ENCODE results near the gene LRRC4C. TPM values are rescaled to one million over a fixed set of nuclear protein-coding genes. Genes with fewer than 3 reads are reported as not detected.

The LRRC4C gene
- total and polyA plus RNA-seq, 4 donors, result 0.10 to 0.93 (median 0.30) TPM

DNA sequence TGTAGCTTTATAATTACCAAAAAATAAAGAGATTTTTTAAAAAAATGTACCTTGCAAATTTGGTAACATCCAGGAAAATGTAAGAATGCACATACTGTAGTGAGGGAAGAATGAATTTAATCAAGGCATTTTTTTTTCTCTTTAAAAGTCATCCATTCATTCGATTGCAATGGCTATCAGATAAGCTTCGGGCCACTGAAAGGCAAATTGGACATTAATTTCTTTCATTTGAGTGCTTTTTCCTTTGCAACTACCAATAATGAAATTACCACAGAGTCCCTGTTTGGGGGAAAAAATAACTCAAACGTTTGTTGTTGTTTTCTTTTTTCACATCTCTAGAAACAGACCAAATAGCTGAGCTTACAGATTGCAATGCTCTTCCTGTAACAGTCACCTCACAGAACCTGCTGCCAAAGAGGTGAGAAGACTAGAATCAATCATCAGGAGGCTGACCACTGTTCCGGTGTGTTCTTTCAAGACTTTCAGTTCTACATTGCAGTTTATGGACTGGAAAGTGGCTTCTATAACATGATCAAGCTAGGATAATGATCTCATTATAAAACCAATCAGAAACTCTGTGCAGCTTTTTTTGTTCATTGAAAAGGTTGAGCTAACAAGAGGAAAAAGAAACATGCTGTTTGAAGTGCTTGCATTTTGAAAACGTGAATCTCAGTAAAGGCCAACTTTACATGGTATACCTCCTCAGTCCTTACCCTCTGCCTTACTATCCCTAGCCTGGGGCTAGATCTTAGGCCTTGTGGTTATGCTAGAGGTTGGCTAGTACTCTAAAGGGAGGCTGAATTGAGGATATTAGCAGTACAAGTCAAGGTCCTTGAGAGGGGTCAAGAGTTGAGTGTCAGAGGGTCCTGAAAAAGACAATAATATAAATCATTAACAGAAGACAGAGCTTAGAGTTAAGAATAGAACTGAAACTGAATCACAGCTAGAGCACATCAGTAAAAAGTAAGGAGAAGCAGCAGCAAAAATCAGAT is 1276.1 kb downstream of the LRRC4C start:
- DNase-seq (ENCODE audit: low spot score), result no peak
- no peak overlapping the region for H3K4me3 ChIP-seq (ENCODE audit: low read depth in 1 of 3, low read length in 3 of 3)
- peaks cover 0 to 9% (median 0%) of the 10 kb centered on the region in 4 donors for H3K27me3 ChIP-seq (ENCODE audit: control insufficient read depth in 4 of 4, insufficient read depth in 4 of 4, low read length in 3 of 4)
- TF ChIP-seq RAD21 (IDR thresholded peaks at IDR 0.05) (no peak), GABPA (IDR thresholded peaks at IDR 0.05 in 1 of 2, conservative IDR thresholded peaks at IDR 0.05 in 1 of 2) (no peak), RXRA (IDR thresholded peaks at IDR 0.05) (no peak), JUND (IDR thresholded peaks at IDR 0.05) (no peak), YY1 (IDR thresholded peaks at IDR 0.05) (no peak), FOXA1 (IDR thresholded peaks at IDR 0.05) (no peak), FOXA2 (IDR thresholded peaks at IDR 0.05) (no peak), EGR1 (IDR thresholded peaks at IDR 0.05; ENCODE audit: low read depth in 2 of 2) (no peak), TAF1 (conservative IDR thresholded peaks at IDR 0.05) (no peak), SP1 (IDR thresholded peaks at IDR 0.05) (no peak), HNF4A (conservative IDR thresholded peaks at IDR 0.05) (no peak), HNF4G (IDR thresholded peaks at IDR 0.05) (no peak), NR2F2 (IDR thresholded peaks at IDR 0.05) (no peak)
- TF ChIP-seq, protein P1, sequence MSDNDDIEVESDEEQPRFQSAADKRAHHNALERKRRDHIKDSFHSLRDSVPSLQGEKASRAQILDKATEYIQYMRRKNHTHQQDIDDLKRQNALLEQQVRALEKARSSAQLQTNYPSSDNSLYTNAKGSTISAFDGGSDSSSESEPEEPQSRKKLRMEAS (IDR thresholded peaks at IDR 0.05), result no peak
- TF ChIP-seq, protein P2, sequence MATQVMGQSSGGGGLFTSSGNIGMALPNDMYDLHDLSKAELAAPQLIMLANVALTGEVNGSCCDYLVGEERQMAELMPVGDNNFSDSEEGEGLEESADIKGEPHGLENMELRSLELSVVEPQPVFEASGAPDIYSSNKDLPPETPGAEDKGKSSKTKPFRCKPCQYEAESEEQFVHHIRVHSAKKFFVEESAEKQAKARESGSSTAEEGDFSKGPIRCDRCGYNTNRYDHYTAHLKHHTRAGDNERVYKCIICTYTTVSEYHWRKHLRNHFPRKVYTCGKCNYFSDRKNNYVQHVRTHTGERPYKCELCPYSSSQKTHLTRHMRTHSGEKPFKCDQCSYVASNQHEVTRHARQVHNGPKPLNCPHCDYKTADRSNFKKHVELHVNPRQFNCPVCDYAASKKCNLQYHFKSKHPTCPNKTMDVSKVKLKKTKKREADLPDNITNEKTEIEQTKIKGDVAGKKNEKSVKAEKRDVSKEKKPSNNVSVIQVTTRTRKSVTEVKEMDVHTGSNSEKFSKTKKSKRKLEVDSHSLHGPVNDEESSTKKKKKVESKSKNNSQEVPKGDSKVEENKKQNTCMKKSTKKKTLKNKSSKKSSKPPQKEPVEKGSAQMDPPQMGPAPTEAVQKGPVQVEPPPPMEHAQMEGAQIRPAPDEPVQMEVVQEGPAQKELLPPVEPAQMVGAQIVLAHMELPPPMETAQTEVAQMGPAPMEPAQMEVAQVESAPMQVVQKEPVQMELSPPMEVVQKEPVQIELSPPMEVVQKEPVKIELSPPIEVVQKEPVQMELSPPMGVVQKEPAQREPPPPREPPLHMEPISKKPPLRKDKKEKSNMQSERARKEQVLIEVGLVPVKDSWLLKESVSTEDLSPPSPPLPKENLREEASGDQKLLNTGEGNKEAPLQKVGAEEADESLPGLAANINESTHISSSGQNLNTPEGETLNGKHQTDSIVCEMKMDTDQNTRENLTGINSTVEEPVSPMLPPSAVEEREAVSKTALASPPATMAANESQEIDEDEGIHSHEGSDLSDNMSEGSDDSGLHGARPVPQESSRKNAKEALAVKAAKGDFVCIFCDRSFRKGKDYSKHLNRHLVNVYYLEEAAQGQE (IDR thresholded peaks at IDR 0.05), result no peak
- TF ChIP-seq, protein P3, sequence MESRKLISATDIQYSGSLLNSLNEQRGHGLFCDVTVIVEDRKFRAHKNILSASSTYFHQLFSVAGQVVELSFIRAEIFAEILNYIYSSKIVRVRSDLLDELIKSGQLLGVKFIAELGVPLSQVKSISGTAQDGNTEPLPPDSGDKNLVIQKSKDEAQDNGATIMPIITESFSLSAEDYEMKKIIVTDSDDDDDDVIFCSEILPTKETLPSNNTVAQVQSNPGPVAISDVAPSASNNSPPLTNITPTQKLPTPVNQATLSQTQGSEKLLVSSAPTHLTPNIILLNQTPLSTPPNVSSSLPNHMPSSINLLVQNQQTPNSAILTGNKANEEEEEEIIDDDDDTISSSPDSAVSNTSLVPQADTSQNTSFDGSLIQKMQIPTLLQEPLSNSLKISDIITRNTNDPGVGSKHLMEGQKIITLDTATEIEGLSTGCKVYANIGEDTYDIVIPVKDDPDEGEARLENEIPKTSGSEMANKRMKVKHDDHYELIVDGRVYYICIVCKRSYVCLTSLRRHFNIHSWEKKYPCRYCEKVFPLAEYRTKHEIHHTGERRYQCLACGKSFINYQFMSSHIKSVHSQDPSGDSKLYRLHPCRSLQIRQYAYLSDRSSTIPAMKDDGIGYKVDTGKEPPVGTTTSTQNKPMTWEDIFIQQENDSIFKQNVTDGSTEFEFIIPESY (IDR thresholded peaks at IDR 0.05), result no peak
- TF ChIP-seq, protein P4, sequence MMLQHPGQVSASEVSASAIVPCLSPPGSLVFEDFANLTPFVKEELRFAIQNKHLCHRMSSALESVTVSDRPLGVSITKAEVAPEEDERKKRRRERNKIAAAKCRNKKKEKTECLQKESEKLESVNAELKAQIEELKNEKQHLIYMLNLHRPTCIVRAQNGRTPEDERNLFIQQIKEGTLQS (IDR thresholded peaks at IDR 0.05), result no peak
- TF ChIP-seq, protein P5, sequence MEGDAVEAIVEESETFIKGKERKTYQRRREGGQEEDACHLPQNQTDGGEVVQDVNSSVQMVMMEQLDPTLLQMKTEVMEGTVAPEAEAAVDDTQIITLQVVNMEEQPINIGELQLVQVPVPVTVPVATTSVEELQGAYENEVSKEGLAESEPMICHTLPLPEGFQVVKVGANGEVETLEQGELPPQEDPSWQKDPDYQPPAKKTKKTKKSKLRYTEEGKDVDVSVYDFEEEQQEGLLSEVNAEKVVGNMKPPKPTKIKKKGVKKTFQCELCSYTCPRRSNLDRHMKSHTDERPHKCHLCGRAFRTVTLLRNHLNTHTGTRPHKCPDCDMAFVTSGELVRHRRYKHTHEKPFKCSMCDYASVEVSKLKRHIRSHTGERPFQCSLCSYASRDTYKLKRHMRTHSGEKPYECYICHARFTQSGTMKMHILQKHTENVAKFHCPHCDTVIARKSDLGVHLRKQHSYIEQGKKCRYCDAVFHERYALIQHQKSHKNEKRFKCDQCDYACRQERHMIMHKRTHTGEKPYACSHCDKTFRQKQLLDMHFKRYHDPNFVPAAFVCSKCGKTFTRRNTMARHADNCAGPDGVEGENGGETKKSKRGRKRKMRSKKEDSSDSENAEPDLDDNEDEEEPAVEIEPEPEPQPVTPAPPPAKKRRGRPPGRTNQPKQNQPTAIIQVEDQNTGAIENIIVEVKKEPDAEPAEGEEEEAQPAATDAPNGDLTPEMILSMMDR (IDR thresholded peaks at IDR 0.05; ENCODE audit: low read depth, low read length, missing input control), result no peak
- 68% methylated on average over 5 of the region's 5 CpGs for WGBS
- no peaks in the 10 kb centered on the region for H3K9me3 ChIP-seq (ENCODE audit: control insufficient read depth in 4 of 4, low read length in 3 of 4)
- peaks cover 0 to 10% (median 8%) of the 10 kb centered on the region in 4 donors for H3K4me1 ChIP-seq (ENCODE audit: control insufficient read depth in 4 of 4, insufficient read depth in 4 of 4, low read length in 3 of 4)
- no peaks in the 10 kb centered on the region for H3K36me3 ChIP-seq (ENCODE audit: control insufficient read depth in 4 of 4, insufficient read depth in 3 of 4, low read depth in 1 of 4, low read length in 3 of 4)
- no peak overlapping the region for H3K27ac ChIP-seq (ENCODE audit: low read depth in 1 of 2, low read length in 2 of 2)
- H3K9ac ChIP-seq (ENCODE audit: low read depth in 1 of 2, low read length in 2 of 2), result no peak overlapping the region

All from liver (tissue), 9 donors.